ENCODE data around the gene RSBN1.
"Not testable (repeated sequence)": the region's sequence is repeated elsewhere in the genome, so short reads cannot be mapped to it uniquely, and the experiment has no call there.

RSBN1 gene

DNA sequence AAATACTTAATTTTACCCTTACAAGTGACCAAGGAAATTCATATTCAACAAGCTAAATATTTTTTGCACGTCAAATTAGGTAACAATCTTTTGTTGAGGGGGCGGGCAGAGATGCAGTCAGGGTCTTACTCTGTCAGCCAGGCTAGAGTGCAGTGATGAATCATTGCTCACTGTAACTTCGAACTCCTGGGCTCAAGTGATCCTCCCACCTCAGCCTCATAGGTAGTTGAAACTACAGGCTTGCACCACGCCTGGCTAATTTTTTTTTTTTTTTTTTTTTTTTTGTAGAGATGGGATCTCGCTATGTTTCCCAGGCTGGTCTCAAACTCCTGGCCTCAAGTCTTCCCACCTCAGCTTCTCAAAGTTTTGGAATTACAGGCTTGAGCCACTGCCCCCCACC lies 79.5 kb downstream of the RSBN1 start:
- DNase-seq = no peak

DNA sequence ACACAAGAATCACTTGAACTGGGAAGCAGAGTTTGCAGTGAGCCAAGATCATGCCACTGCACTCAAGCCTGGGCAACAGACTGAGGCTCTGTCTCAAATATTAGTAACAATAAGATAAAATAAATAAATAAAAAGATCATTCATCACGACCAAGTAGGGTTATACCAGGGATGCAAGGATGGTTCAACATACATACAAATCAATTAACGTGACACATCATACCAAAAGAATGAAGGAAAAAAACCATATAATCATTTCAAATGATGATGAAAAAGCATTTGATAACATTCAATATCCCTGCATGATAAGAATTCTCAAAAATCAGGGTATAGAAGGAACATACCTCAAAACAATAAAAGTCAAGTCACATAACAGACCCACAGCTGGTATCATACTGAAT lies 91.3 kb downstream of the RSBN1 start:
- DNase-seq = no peak

DNA sequence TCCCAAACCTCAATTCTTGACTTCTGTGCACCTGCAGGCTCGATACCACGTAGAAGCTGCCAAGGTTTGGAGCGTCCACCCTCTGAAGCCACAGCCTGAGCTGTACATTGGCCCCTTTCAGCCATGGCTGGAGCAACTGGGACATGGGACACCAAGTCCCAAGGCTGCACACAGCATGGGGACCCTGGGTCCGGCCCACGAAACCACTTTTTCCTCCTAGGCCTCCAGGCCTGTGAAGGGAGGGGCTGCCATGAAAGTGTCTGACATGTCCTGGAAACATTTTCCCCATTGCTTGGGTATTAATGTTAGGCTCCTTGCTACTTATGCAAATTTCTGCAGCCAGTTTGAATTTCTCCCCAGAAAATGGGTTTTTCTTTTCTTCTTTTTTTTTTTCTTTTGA lies 93.7 kb downstream of the RSBN1 start:
- not testable (repeated sequence) for DNase-seq

DNA sequence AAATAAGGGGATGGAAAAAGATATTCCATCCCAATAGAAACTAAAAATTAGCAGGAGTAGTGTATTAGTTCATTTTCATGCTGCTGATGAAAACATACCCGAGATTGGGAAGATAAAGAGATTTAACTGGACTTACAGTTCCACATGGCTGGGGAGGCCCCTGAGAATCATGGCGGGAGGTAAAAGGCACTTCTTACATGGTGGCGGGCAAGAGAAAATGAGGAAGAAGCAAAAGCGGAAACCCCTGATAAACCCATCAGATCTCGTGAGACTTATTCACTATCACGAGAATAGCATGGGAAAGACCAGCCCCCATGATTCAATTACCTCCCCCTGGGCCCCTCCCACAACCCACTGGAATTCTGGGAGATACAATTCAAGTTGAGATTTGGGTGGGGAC lies 94.8 kb downstream of the RSBN1 start:
- not testable (repeated sequence) for DNase-seq

DNA sequence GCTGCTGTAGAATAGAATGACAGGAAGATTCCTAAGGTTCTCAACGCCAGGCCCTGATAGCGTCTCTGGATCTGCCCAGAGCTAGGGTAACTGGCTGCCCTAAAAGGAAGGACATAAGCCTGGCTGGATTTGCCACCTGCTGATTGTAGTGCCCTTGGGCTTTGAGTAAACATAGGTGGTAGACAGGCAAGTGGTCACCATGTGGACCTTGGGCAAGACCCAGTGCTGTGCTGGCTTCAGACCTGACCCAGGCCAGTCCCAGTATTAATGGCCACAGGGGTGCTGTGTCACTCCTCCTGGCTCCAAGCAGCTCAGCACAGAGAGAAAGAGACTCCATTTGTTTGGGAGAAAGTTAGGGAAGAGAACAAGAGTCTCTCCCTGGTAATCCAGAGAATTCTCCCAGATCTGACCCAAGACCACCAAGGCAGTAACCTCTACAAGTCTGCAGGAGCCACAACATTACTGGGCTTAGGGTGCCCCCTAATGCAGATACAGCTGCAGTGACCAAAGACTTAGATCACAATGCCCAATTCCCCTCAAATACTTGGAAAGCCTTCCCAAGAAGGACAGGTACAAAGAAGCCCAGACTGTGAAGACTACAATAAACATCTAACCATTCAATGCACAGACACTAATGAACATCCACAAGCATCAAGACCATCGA lies 97.5 kb downstream of the RSBN1 start:
- no peak for DNase-seq

Data from NCI-H2171 treated with DMSO at 0.1 percent for 48 hours (cell line).